Naive thymus-derived CD4-positive, alpha-beta T cell (primary cell): Measurements from ENCODE around the gene GIMAP5. TPM values are rescaled to one million over a fixed set of nuclear protein-coding genes. Genes with fewer than 3 reads are reported as not detected.

Experiments
- ATAC-seq: fragments of 150-1000 bp; cut with Tn5 transposase; 2 replicates; pipeline ENCODE4 v1.10.0; 2021; ENCODE audit warnings: mild to moderate bottlenecking, moderate library complexity
- CTCF ChIA-PET: fragments of 350-600 bp; sonication (Branson Sonifier 250); formaldehyde crosslinking; loops from one replicate; lab custom pipeline; 2021; ENCODE audit warnings: antibody characterized with exemption; lab: Charles Lee
- POLR2A ChIA-PET: fragments of 350-600 bp; sonication (Branson Sonifier 250); formaldehyde crosslinking; loops from one replicate; lab custom pipeline; 2021; ENCODE audit warnings: antibody characterized with exemption, inconsistent platforms; lab: Charles Lee
- DNase-seq, 9 donors: peaks; one replicate each; pipeline versions ENCODE4 v3.0.0 to v3.0.0-alpha.2; 2020 to 2022; ENCODE audit warnings: mixed read lengths in 1 of 9
- H3K27ac ChIP-seq: one replicate; pipeline ENCODE4 v1.7.0; 2013; ENCODE audit warnings: mild to moderate bottlenecking, low read depth, low read length, moderate library complexity
- H3K27me3 ChIP-seq, 2 donors: one replicate each; pipeline ENCODE4 v1.7.0; 2013; ENCODE audit warnings: low read length in 2 of 2, mild to moderate bottlenecking in 2 of 2, moderate library complexity in 2 of 2; ENCODE audit not compliant: control insufficient read depth in 2 of 2, insufficient read depth in 2 of 2
- H3K36me3 ChIP-seq, 3 experiments: 1 replicate in 2 of 3; 2 replicates in 1 of 3; pipeline ENCODE4 v1.7.0; 2013; ENCODE audit warnings: low read length in 3 of 3, mild to moderate bottlenecking in 3 of 3, moderate library complexity in 1 of 3; ENCODE audit not compliant: insufficient read depth in 3 of 3, control insufficient read depth in 2 of 3
- H3K4me1 ChIP-seq, 2 donors: one replicate each; pipeline ENCODE4 v1.7.0; 2013; ENCODE audit warnings: low read length in 2 of 2, mild to moderate bottlenecking in 2 of 2, moderate library complexity in 1 of 2; ENCODE audit not compliant: control insufficient read depth in 2 of 2, insufficient read depth in 2 of 2
- H3K4me3 ChIP-seq: 2 replicates; pipeline ENCODE4 v1.7.0; 2013; ENCODE audit warnings: mild to moderate bottlenecking, low read length
- H3K9me3 ChIP-seq, 3 experiments: 1 replicate in 2 of 3; 2 replicates in 1 of 3; pipeline ENCODE4 v1.7.0; 2013; ENCODE audit warnings: low read length in 3 of 3; ENCODE audit not compliant: control insufficient read depth in 2 of 3
- H3K27ac Mint-ChIP-seq, 9 donors: one replicate each; pipeline ENCODE4 v1.8.0; 2020 to 2022; ENCODE audit warnings: mixed read lengths in 9 of 9, mild to moderate bottlenecking in 8 of 9, moderate library complexity in 5 of 9, inconsistent platforms in 2 of 9
- H3K27me3 Mint-ChIP-seq, 5 donors: one replicate each; pipeline ENCODE4 v1.8.0; 2021 to 2022; ENCODE audit warnings: mixed read lengths in 5 of 5, mild to moderate bottlenecking in 1 of 5
- H3K36me3 Mint-ChIP-seq, 5 donors: one replicate each; pipeline ENCODE4 v1.8.0; 2020 to 2022; ENCODE audit warnings: mixed read lengths in 5 of 5, mild to moderate bottlenecking in 3 of 5, inconsistent platforms in 1 of 5
- H3K4me1 Mint-ChIP-seq, 7 donors: one replicate each; pipeline ENCODE4 v1.8.0; 2020 to 2022; ENCODE audit warnings: mixed read lengths in 7 of 7, mild to moderate bottlenecking in 3 of 7, inconsistent platforms in 1 of 7
- H3K4me3 Mint-ChIP-seq, 10 donors: one replicate each; pipeline ENCODE4 v1.8.0; 2020 to 2022; ENCODE audit warnings: mild to moderate bottlenecking in 10 of 10, mixed read lengths in 10 of 10, moderate library complexity in 6 of 10, inconsistent platforms in 2 of 10
- H3K9me3 Mint-ChIP-seq, 11 donors: one replicate each; pipeline ENCODE4 v1.8.0; 2020 to 2022; ENCODE audit warnings: mixed read lengths in 11 of 11, mild to moderate bottlenecking in 4 of 11, inconsistent platforms in 1 of 11, moderate library complexity in 1 of 11
- intact Hi-C, 2 donors: fragments of 100-400 bp; cut with micrococcal nuclease; formaldehyde crosslinking; loops; one replicate each; pipeline ENCODE4 v1.15.1; 2023
- polyA plus RNA-seq, 2 donors: library from polyadenylated mRNA; unstranded; fragments of 300-500 nt; fragmentation: Illumina TruSeq; gene quantifications; one replicate each; pipeline ENCODE4 v1.2.3, GENCODE V29; 2021
- total RNA-seq, 6 experiments: library from RNA in 5 of 6; stranded (reverse) in 5 of 6; gene quantifications; 1 replicate in 5 of 6; 2 replicates in 1 of 6; pipeline ENCODE4 v1.2.3 and lab custom pipeline; 2021 to 2026

Gene GIMAP5
- total and polyA plus RNA-seq, 7 experiments from 2014 or later, result 58.1 to 819 (median 373) TPM

GRCh38 chr7:150719960-150720891 is 17.0 kb upstream of the GIMAP5 start:
- Mint-ChIP-seq H3K27ac (peak overlapping the region; percentile 76 to 98 (median 95)), H3K27me3 (no peaks in the 10 kb centered on the region), H3K9me3 (peaks cover 0 to 54% (median 15%) of the 10 kb centered on the region in 11 donors), H3K4me3 (peak overlapping the region; percentile 89 to 100 (median 98)), H3K36me3 (peaks cover 43 to 85% (median 82%) of the 10 kb centered on the region in 5 donors), H3K4me1 (peaks cover 48 to 82% (median 71%) of the 10 kb centered on the region in 7 donors)
- ChIA-PET CTCF (interaction anchor here (0.5 to 1.0 kb wide), 4 partner anchors 35 to 851 kb away, joined by 3 to 5 read pairs (median 3); no protein-coding TSS in a partner anchor), POLR2A (interaction anchor here (0.6 to 14.1 kb wide), 14 partner anchors 8 to 271 kb away, joined by 3 to 467 read pairs (median 4); partner anchors contain the start of genes GIMAP2, GIMAP4, GIMAP5 and GIMAP8)
- ATAC-seq (no peak), DNase-seq (no peak)
- peak overlapping the region; percentile 65 for H3K27ac ChIP-seq
- H3K4me1 ChIP-seq, result peaks cover 43 to 54% of the 10 kb centered on the region in 2 donors
- H3K36me3 ChIP-seq, result peaks cover 29 to 66% (median 30%) of the 10 kb centered on the region in 3 experiments
- peak overlapping the region; percentile 88 for H3K4me3 ChIP-seq
- no peaks in the 10 kb centered on the region for H3K27me3 ChIP-seq
- intact Hi-C loops, result no loop called here
- peaks cover 0 to 17% (median 0%) of the 10 kb centered on the region in 3 experiments for H3K9me3 ChIP-seq

GRCh38 chr7:150721970-150722373 is 15.2 kb upstream of the GIMAP5 start:
- Mint-ChIP-seq H3K4me3 (peak overlapping the region; percentile 72 to 98 (median 79)), H3K27me3 (no peaks in the 10 kb centered on the region), H3K4me1 (peaks cover 44 to 84% (median 74%) of the 10 kb centered on the region in 7 donors), H3K9me3 (peaks cover 6 to 71% (median 22%) of the 10 kb centered on the region in 11 donors), H3K36me3 (peaks cover 53 to 95% (median 89%) of the 10 kb centered on the region in 5 donors), H3K27ac (peak overlapping the region; percentile 14 to 89 (median 78))
- H3K9me3 ChIP-seq, result peaks cover 0 to 26% (median 0%) of the 10 kb centered on the region in 3 experiments
- no peaks in the 10 kb centered on the region for H3K27me3 ChIP-seq
- H3K36me3 ChIP-seq, result peaks cover 29 to 71% (median 30%) of the 10 kb centered on the region in 3 experiments
- POLR2A ChIA-PET, result interaction anchor here (0.6 to 14.1 kb wide), 14 partner anchors 9 to 247 kb away, joined by 3 to 467 read pairs (median 8); partner anchors contain the start of genes GIMAP2, GIMAP4, GIMAP5 and GIMAP7
- peaks cover 39 to 43% of the 10 kb centered on the region in 2 donors for H3K4me1 ChIP-seq
- no peak for DNase-seq
- no peak for ATAC-seq
- H3K27ac ChIP-seq, result peak overlapping the region; percentile 65
- peak overlapping the region; percentile 18 for H3K4me3 ChIP-seq
- CTCF ChIA-PET, result interaction anchor here (0.5 to 1.5 kb wide), 2 partner anchors 10 to 201 kb away, joined by 3 to 6 read pairs; no protein-coding TSS in a partner anchor
- intact Hi-C loops, result loop anchor here in 1 of 2 donors (1.0 kb wide), 1 partner anchor 8 kb away; no protein-coding TSS in a partner anchor

GRCh38 chr7:150722431-150722931 is 14.7 kb upstream of the GIMAP5 start:
- POLR2A ChIA-PET, result interaction anchor here (0.6 to 14.1 kb wide), 18 partner anchors 10 to 248 kb away, joined by 3 to 467 read pairs (median 6); partner anchors contain the start of genes GIMAP2, GIMAP4, GIMAP5 and GIMAP6
- Histone ChIP-seq H3K27me3 (no peaks in the 10 kb centered on the region), H3K4me1 (peaks cover 39 to 43% of the 10 kb centered on the region in 2 donors), H3K4me3 (peak overlapping the region; percentile 18), H3K36me3 (peaks cover 29 to 71% (median 30%) of the 10 kb centered on the region in 3 experiments), H3K9me3 (peaks cover 0 to 31% (median 2%) of the 10 kb centered on the region in 3 experiments), H3K27ac (peak overlapping the region; percentile 65)
- Mint-ChIP-seq H3K36me3 (peaks cover 58 to 96% (median 91%) of the 10 kb centered on the region in 5 donors), H3K4me3 (peak overlapping the region; percentile 72 to 98 (median 79)), H3K27ac (peak overlapping the region in 8 of 9 donors; percentile 14 to 89 (median 80)), H3K9me3 (peaks cover 7 to 76% (median 25%) of the 10 kb centered on the region in 11 donors), H3K4me1 (peaks cover 45 to 86% (median 78%) of the 10 kb centered on the region in 7 donors), H3K27me3 (no peaks in the 10 kb centered on the region)
- intact Hi-C loops, result loop anchor here in 1 of 2 donors (1.0 kb wide), 1 partner anchor 8 kb away; no protein-coding TSS in a partner anchor
- CTCF ChIA-PET, result interaction anchor here (0.8 to 1.5 kb wide), 2 partner anchors 9 to 155 kb away, joined by 3 to 6 read pairs; partner anchors contain the start of gene GIMAP4
- DNase-seq (no peak), ATAC-seq (no peak)

- H3K4me3 Mint-ChIP-seq, result peak overlapping the region; percentile 61 to 98 (median 78)
- H3K9me3 Mint-ChIP-seq, result peaks cover 13 to 86% (median 34%) of the 10 kb centered on the region in 11 donors
- DNase-seq (no peak), ATAC-seq (no peak)
- ChIA-PET POLR2A (interaction anchor here (0.6 to 14.1 kb wide), 15 partner anchors 9 to 218 kb away, joined by 3 to 467 read pairs (median 7); partner anchors contain the start of genes GIMAP2, GIMAP4, GIMAP5 and GIMAP6), CTCF (interaction anchor here (0.6 to 1.5 kb wide), 4 partner anchors 33 to 1013 kb away, joined by 3 to 5 read pairs (median 4); partner anchors contain the start of gene GIMAP4)
- peak overlapping the region; percentile 29 for H3K27ac ChIP-seq
- H3K4me1 Mint-ChIP-seq, result peaks cover 43 to 83% (median 80%) of the 10 kb centered on the region in 7 donors
- no peak overlapping the region for H3K4me3 ChIP-seq
- H3K36me3 ChIP-seq, result peaks cover 29 to 70% (median 30%) of the 10 kb centered on the region in 3 experiments
- intact Hi-C loops, result no loop called here
- no peaks in the 10 kb centered on the region for H3K27me3 ChIP-seq
- no peaks in the 10 kb centered on the region for H3K27me3 Mint-ChIP-seq
- H3K27ac Mint-ChIP-seq, result peak overlapping the region; percentile 13 to 89 (median 78)
- H3K4me1 ChIP-seq, result peaks cover 37 to 42% of the 10 kb centered on the region in 2 donors
- H3K36me3 Mint-ChIP-seq, result peaks cover 59 to 98% (median 91%) of the 10 kb centered on the region in 5 donors
- peaks cover 0 to 40% (median 8%) of the 10 kb centered on the region in 3 experiments for H3K9me3 ChIP-seq
These were observed 13.8 kb upstream of the GIMAP5 start for GRCh38 chr7:150723467-150723866.

- Histone ChIP-seq H3K27me3 (no peaks in the 10 kb centered on the region), H3K9me3 (peaks cover 0 to 37% (median 8%) of the 10 kb centered on the region in 3 experiments), H3K36me3 (peaks cover 0 to 31% (median 5%) of the 10 kb centered on the region in 3 experiments), H3K27ac (no peak overlapping the region), H3K4me1 (peaks cover 25 to 37% of the 10 kb centered on the region in 2 donors), H3K4me3 (no peak overlapping the region)
- intact Hi-C loops, result no loop called here
- H3K27ac Mint-ChIP-seq, result peak overlapping the region in 5 of 9 donors; percentile 69 to 95 (median 73)
- peaks cover 37 to 84% (median 59%) of the 10 kb centered on the region in 5 donors for H3K36me3 Mint-ChIP-seq
- H3K4me3 Mint-ChIP-seq, result peak overlapping the region in 2 of 10 donors; percentile 15 to 18
- ATAC-seq (no peak), DNase-seq (no peak)
- POLR2A ChIA-PET, result interaction anchor here (0.8 to 16.2 kb wide), 6 partner anchors 9 to 41 kb away, joined by 3 to 467 read pairs (median 8); partner anchors contain the start of genes GIMAP1 and GIMAP5
- CTCF ChIA-PET, result interaction anchor here (0.5 to 0.9 kb wide), 2 partner anchors 27 to 1576 kb away, joined by 3 read pairs; no protein-coding TSS in a partner anchor
- H3K4me1 Mint-ChIP-seq, result peaks cover 38 to 88% (median 77%) of the 10 kb centered on the region in 7 donors
- no peaks in the 10 kb centered on the region for H3K27me3 Mint-ChIP-seq
- H3K9me3 Mint-ChIP-seq, result peaks cover 13 to 68% (median 38%) of the 10 kb centered on the region in 11 donors
These were observed 9.8 kb upstream of the GIMAP5 start for GRCh38 chr7:150727381-150727780.
